ENCODE measurements around the gene DNA2. TPM values are rescaled to one million over a fixed set of nuclear protein-coding genes. Genes with fewer than 3 reads are reported as not detected.
A peak's percentile ranks its signal among the peaks of the same experiment; 100 is the strongest.

Gene DNA2
- total RNA-seq, 1 donor from 2014 or later = 5.8 TPM

DNA sequence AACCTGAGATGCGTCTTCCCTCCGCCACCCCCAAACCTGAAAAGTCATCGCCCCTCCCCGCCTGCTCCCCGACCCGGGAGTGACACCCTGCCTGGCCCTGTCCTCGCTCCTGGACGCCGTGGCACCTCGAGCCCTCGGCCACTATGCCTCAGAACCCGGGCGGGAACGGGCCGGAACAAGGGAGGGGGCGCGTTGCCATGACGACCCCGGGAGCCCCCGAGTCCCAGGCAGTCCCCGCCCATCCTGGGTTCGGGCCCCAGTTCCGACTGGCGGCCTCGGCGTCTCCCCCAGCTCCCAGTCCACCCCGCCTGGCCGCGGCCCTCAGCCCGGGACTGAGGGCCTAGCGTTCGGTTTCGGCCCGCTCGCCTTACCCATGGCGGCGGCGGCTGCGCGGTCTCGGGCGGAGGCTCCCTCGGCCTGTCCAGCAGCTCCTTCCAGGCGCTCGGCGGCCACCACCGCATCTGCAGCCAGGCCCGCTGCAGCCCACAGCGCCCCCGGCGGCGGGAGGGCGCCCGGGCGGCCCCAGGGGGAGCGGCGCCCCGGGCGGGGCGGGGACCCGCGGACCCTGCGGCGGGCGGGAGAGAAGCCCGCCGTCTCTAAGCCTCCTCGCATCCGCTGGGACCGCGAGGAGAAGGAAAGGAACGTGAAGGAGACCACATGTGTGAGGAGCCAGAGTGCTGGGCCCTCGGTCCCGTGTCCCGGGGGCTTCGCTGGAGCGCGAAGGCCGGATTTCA lies 64.8 kb downstream of the DNA2 start, which contains the start of gene RUFY2:
Gene RUFY2 (minus strand): TSS at position 463 of the 734 bp plus-strand sequence. CDS start 88 bp downstream, at position 375.
- DNase-seq (ENCODE audit: low read depth) (peak; percentile 61), FAIRE-seq (no peak)
- Histone ChIP-seq H3K4me3 (ENCODE audit: insufficient read depth, low read depth, low read length) (peak within 1 kb of the TSS; percentile 84), H3K4me1 (ENCODE audit: insufficient read depth, low read length) (no peaks in the 10 kb centered on the region), H3K27me3 (ENCODE audit: insufficient read depth, low read length) (no peaks in the 10 kb centered on the region), H4K20me1 (ENCODE audit: insufficient read depth, low read length) (peaks cover 16% of the 10 kb centered on the region), H3K36me3 (ENCODE audit: insufficient read depth, low read length) (no peaks in the 10 kb centered on the region), H3K4me2 (ENCODE audit: low read length) (peak within 1 kb of the TSS; percentile 87), H3K9me3 (ENCODE audit: insufficient read depth, low read depth, low read length) (no peaks in the 10 kb centered on the region), H3K79me2 (ENCODE audit: insufficient read depth, low read length) (peaks cover 50% of the 10 kb centered on the region), H3K9ac (ENCODE audit: low read length) (peak within 1 kb of the TSS; percentile 98), H2AFZ (ENCODE audit: low read depth, low read length) (peak within 1 kb of the TSS; percentile 89), H3K27ac (ENCODE audit: low read depth, low read length) (peak within 1 kb of the TSS; percentile 96)
- H3K27ac Mint-ChIP-seq (ENCODE audit: unreplicated experiment) = peak within 1 kb of the TSS; percentile 87
- no peaks in the 10 kb centered on the region for H3K27me3 Mint-ChIP-seq (ENCODE audit: low read depth, unreplicated experiment)
- H3K4me3 Mint-ChIP-seq (ENCODE audit: unreplicated experiment) = peak within 1 kb of the TSS; percentile 88
- no peaks in the 10 kb centered on the region for H3K36me3 Mint-ChIP-seq (ENCODE audit: low read depth, unreplicated experiment)
- H3K4me1 Mint-ChIP-seq (ENCODE audit: low read depth, unreplicated experiment) = peaks cover 9% of the 10 kb centered on the region
- H3K9me3 Mint-ChIP-seq (ENCODE audit: unreplicated experiment) = no peaks in the 10 kb centered on the region
- TF ChIP-seq EZH2 (IDR thresholded peaks at IDR 0.05; ENCODE audit: insufficient read depth, low read length) = no peak
- TF ChIP-seq, protein P1, sequence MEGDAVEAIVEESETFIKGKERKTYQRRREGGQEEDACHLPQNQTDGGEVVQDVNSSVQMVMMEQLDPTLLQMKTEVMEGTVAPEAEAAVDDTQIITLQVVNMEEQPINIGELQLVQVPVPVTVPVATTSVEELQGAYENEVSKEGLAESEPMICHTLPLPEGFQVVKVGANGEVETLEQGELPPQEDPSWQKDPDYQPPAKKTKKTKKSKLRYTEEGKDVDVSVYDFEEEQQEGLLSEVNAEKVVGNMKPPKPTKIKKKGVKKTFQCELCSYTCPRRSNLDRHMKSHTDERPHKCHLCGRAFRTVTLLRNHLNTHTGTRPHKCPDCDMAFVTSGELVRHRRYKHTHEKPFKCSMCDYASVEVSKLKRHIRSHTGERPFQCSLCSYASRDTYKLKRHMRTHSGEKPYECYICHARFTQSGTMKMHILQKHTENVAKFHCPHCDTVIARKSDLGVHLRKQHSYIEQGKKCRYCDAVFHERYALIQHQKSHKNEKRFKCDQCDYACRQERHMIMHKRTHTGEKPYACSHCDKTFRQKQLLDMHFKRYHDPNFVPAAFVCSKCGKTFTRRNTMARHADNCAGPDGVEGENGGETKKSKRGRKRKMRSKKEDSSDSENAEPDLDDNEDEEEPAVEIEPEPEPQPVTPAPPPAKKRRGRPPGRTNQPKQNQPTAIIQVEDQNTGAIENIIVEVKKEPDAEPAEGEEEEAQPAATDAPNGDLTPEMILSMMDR (IDR thresholded peaks at IDR 0.05; ENCODE audit: insufficient read depth, low read depth, low read length) = peak; percentile 38

DNA sequence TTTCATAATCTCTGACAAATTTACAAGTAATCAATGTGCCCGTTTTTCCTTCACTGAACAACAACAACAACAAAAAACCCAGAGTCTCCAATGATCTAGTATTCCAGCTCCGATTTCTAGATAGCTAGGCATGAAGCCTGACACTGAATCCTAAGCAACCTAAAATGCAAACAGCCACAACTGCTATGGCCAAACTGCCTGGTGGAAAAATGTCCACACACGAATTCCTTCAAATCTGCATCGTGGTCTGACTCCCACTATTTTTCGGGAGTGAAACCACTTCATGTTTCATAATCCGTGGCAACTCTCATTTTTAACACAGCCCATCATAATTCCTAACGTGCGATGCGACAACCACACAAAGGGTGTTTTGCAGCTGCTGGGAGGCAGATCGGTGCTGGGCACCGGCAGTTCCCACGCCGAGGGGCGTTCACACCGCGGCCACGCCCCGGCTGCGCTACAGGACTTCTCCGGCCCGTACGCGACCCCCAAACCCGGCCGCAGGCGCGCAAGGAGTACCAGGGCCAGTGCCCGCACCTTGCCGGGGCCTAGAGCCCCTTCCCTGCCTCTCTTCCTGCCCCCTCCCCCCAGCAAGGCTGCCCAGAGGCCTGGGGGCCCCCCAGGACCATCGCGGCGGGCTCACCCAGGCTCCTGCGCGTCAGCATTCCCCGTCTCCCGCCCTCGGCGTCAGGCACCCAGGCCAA lies 65.5 kb downstream of the DNA2 start:
- peak overlapping the region; percentile 63 for H3K27ac Mint-ChIP-seq (ENCODE audit: unreplicated experiment)
- peaks cover 9% of the 10 kb centered on the region for H3K4me1 Mint-ChIP-seq (ENCODE audit: low read depth, unreplicated experiment)
- no peak for TF ChIP-seq EZH2 (IDR thresholded peaks at IDR 0.05; ENCODE audit: insufficient read depth, low read length)
- TF ChIP-seq, protein P1 (IDR thresholded peaks at IDR 0.05; ENCODE audit: insufficient read depth, low read depth, low read length) = no peak
- H3K9me3 ChIP-seq (ENCODE audit: insufficient read depth, low read depth, low read length) = no peaks in the 10 kb centered on the region
- H3K4me1 ChIP-seq (ENCODE audit: insufficient read depth, low read length) = no peaks in the 10 kb centered on the region
- H3K27me3 Mint-ChIP-seq (ENCODE audit: low read depth, unreplicated experiment) = no peaks in the 10 kb centered on the region
- peak overlapping the region; percentile 87 for H3K4me2 ChIP-seq (ENCODE audit: low read length)
- FAIRE-seq (no peak), DNase-seq (ENCODE audit: low read depth) (peak; percentile 44)
- H3K9ac ChIP-seq (ENCODE audit: low read length) = peak overlapping the region; percentile 98
- peak overlapping the region; percentile 96 for H3K27ac ChIP-seq (ENCODE audit: low read depth, low read length)
- H2AFZ ChIP-seq (ENCODE audit: low read depth, low read length) = peak overlapping the region; percentile 89
- H3K4me3 Mint-ChIP-seq (ENCODE audit: unreplicated experiment) = peak overlapping the region; percentile 88
- peaks cover 16% of the 10 kb centered on the region for H4K20me1 ChIP-seq (ENCODE audit: insufficient read depth, low read length)
- peaks cover 2% of the 10 kb centered on the region for H3K36me3 ChIP-seq (ENCODE audit: insufficient read depth, low read length)
- no peaks in the 10 kb centered on the region for H3K27me3 ChIP-seq (ENCODE audit: insufficient read depth, low read length)
- H3K4me3 ChIP-seq (ENCODE audit: insufficient read depth, low read depth, low read length) = peak overlapping the region; percentile 84
- H3K36me3 Mint-ChIP-seq (ENCODE audit: low read depth, unreplicated experiment) = no peaks in the 10 kb centered on the region
- no peaks in the 10 kb centered on the region for H3K9me3 Mint-ChIP-seq (ENCODE audit: unreplicated experiment)
- H3K79me2 ChIP-seq (ENCODE audit: insufficient read depth, low read length) = peaks cover 56% of the 10 kb centered on the region
